Stimulated activated CD8-positive, alpha-beta memory T cell treated with anti-CD3 and anti-CD28 coated beads, Interleukin-15, amount 100 ng/mL, for 4 hours (primary cell): Measurements from ENCODE around the gene F12.
"Not testable (repeated sequence)": the region's sequence is repeated elsewhere in the genome, so short reads cannot be mapped to it uniquely, and the experiment has no call there.

Source experiments
- DNase-seq, 2 donors: peaks; one replicate each; pipeline ENCODE4 v3.0.0-alpha.2; 2020; ENCODE audit warnings: low read depth in 2 of 2

F12 gene

DNA sequence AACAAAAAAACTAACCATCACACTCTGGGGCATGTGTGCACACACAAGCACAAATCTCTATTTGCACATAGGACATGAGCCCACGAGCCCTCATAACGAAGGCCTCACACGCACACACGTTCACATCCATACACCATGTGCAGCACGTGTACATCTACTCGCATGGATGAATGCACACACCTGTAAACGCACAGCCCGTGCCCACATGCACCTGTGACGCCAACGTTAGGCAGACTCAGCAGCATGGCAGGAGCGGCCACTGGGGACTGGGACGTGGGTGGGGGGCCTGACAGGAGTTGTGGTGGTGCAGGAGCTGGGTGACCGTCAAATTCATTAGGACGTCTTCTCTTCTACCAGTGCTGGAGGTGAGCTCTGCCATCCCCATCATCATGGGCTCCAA lies 22.0 kb downstream of the F12 start:
- no peak for DNase-seq

DNA sequence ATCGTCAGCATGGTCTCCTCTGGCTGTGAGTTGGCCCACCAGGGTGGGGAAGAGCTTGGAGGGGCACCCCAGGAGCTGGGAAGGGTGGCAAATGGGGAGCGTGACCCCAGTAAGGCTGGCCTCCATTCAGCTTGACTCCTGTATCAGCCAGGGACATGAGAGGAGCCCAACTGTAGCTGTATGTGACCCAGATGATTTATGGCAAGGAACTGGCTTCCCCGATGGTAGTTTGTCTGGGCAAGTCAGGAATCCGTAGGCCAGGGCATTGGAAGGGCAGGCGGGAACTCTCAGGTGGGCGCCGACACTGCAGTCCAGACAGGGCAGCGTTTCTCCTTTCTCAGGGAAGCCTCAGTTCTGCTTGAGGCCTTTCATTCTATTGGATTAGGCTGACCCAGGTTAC lies 22.8 kb downstream of the F12 start:
- no peak for DNase-seq

DNA sequence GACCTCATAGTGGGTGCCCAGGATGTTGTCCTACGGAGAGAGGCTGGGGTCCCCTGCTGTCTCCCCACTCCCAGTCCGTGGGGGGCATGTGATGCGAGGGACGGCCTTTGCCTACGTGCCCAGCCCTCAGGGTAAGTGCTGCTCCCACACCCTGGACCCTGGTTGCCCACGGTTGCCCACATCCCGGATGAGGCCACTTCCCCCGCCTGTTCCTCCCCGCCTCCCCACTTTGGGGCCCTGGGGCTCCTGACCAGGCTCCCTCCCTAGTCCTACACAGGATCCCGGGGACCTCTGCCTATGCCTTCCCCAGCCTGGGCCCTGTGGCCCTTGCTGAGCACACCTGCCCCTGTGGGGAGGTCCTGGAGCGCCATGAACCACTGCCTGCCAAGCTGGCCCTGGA lies 23.6 kb downstream of the F12 start:
- DNase-seq, result no peak

DNA sequence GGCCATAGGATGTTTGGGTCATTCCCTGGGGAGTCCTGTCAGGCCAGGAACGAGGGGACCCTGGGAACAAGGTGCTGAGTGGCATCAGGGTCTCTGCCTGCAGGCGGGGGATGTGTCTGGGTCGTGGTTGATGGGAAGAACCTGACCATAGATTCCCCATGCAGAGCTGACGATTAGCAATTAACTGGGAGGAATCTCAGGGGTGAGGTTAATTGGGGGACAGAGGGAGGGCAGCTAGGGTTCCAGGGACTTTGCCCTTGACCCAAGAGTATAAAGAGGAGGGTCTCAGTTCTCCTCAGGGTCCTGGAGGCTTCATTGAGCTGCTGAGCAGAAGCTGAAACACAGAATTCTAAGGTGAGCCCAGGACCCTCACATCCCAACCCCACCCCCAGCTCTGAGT lies 25.2 kb downstream of the F12 start, which contains the start of gene SLC34A1:
Gene SLC34A1, plus strand, starts transcription at position 301 of the 400 bp plus-strand sequence. CDS start 1,308 bp downstream, outside the sequence.
- no peak for DNase-seq

DNA sequence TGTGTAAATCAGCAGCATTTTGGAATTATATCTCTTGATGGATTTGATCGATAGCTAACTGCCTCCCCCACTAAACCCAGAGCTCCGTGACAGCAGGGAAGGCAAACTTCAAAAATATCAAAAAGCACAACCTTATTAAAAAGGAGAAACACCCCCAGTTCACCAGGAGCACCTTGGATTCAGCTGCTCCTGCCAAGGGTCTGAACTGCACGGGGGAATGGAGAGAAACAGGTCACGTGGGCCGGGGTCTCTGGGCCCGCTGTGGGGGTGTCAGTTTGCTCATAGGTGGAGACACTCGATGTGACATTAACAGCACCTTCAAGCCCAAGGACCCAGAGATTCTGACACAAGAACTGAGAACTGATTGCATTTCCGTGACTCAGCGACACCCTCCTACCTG lies 26.2 kb downstream of the F12 start:
- no peak for DNase-seq

DNA sequence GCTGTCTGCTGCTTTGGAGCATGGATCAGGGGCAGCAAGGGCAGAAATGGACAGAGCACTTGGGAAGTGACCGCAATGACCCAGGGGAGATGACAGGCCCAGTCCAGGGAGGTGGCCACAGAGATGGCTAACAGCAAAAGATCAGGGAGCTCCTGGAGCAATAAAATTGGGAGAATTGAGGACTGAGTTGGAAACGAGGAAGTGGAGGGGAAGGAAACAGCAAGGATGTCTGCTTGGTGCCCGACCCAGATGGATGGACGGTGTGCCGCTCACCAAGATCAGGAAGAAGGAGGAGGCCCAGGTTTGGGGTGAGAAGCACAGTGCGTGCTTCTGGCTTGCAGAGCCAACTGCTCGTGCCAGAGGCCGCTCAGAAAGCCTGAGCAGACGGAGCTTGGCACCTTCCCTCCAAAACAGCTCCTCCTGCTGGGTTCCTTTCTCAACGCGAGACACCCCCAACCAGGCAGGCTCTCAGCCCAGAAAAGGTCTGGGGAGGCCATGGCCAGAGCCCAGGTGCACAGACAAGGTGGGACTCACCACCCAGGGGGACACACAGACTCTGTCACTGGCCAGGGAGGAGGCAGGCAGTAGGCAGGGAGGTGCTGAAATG lies 26.8 kb downstream of the F12 start:
- DNase-seq, result no peak

DNA sequence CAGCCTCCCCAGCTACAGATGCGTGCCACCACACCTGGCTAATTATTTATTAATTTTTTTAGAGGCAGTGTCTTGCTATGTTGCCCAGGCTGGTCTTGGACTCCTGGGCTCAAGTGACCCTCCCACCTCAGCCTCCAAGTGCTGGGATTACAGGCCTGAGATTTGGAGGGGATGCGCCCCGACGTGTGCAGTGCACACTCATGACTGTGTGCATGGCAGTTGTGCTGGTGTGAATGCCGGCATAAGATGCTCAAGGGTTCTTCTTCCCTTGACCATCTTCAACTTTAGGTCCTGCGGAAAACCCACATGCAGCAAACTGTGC lies 28.6 kb downstream of the F12 start:
- no peak for DNase-seq

DNA sequence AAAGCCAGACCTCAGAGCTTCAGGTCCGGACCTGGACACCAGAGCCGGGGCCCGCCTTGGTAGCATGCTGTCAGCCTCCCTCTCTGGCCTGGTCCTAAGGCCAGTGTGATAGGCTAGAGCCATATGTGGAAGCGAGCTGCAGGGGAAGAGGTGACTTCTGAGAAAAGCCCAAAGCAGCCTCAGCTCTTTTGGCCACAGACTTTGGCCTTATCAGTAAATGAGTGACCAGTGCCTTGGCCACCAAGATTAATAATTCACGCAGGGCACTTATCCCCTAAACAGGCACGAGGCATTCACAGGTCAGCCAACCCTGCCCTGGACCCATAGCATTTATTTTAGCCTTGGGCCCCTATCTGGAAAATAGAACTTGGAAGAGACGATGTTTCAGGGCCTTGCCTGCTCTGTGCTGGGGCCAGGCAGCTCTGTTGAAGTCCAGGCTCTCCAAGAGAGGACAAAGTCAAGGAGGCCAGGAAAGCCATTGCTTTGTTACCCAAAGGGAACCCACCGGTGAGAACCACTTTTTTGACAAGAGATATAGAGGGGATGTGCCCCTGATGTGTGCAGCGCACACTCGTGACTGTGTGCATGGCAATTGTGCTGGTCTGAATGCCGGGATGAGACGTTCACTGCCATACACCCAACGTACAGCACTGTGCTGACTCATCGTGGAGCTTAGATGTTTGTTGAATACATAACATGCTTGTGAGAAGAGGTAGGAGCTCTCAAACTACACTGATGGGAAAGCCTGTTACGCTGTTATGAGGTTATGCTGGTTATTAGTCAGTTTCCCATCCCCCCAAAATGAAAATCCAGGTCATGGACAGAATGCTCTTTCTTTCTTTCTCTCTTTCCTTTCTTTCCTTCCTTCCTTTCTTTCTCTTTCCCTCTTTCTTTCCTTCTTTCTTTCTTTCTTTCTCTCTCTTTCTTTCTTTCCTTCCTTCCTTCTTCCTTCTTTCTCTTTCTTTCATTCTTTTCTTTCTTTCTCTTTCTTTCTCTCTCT lies 30.2 kb downstream of the F12 start:
- DNase-seq, result no peak

DNA sequence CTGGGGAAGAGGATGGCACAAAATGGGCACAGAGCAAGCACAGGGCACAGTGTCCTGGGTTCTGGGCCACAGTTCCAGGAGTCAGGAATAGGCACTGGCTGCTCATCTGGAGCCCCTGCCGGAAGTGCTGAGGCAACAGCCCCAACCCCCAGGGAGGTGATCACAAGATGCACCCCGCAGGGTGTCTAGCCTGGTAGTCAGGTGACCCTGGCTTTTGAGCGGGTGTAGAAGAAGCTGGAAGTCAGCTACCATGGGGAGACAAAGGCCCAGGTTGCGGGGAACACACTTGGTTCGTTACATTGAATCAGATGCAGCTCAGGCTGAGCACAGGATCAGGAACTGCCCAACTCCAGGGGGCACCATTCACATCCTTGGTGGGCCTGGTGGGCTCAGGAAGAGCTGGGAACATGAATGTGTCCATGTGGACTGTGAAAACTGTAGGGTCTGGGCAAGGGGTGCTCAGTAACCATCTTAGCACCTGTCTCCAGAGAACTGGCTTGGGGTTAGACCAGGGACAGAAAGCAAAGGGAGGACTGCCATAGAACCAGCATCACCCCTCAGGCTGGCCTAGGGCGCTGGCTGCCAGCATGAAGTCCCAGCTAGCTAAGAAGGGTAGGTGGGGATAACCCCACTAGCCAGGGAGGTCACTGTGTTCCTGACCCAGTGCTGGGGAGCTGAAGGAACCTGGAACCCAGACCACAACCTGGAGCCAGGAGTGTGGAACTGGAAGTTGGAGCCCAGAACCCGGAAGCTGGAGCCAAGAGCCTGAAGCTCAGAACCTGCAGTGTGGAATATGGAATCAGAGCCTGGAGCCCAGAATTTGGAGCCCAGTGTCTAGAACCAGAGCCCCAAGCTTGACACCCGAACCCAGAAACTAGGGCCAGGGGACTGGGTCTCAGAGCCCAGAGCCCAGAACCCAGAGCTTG lies 31.2 kb downstream of the F12 start:
- DNase-seq, result no peak

DNA sequence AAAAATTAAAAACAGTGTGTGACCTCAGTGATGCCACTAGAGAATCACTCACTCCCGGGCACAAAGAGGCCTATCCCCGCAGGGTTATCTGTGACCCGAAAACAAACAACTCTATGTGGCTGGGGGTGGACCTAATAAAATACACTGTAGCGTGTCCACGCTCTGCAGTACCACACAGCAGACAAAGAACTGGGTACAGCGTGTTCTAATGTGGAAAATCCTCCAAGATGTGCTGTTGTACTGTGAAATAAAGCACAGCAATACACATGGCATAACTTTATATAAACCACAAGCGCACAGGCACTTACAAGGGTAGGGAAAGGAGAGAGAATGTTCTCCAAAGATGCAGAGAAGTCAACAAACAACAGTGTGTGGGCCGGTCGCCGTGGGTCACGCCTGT lies 33.3 kb downstream of the F12 start:
- no peak for DNase-seq

DNA sequence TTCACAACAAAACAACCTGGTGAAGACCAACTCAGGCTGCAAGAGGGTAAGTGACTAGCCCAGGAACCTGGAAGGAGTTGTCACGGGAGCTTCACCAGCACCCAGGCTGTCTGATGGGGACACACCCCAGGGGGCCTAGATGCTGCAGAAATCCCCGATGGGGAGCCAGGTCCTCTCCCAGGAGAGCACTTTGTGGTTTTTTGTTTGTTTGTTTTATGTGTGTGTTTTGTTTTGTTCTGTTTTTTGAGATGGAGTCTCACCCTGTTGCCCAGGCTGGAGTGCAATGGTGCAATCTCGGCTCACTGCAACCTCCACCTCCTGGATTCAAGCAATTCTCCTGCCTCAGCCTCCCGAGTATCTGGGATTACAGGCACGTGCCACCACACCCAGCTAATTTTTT lies 33.8 kb downstream of the F12 start:
- not testable (repeated sequence) for DNase-seq

DNA sequence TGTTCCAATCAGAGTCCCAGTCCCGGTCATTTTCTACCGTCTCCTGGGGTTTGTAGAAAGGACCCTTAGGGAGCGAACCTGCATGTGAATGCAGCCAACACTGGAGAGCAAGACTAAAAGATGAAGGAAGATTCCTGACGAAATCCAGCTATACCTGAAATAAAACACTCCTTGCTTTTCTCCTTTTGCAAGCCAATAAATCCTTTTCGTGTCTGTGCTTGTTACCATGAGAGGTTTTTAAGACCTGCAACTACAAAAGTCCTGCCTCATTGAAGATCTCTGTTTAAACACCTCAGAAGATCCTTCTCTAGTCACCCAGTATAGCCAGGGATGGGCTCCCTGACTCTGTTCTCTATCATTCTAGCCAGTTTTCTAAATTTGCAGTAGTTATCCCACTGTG lies 35.2 kb downstream of the F12 start:
- no peak for DNase-seq

DNA sequence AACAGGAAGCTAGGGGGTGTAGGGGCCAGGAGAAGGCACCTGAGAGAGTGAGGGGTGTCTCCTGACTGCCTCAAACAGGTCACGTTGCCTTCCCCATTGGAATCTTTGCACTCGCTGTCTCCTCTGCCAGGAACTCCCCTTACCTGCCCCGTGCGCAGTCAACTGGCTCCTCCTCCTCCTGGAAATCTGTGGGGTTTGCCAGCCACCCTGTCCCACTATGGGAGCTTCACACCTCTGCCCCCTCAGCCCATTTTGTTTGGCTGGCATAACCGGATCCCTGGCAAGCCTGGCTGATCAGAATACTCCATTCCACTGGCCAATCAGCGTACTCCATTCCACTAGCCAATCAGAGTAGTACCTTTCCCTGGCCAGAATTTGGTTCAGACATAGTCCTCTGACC lies 35.6 kb downstream of the F12 start:
- DNase-seq, result no peak

DNA sequence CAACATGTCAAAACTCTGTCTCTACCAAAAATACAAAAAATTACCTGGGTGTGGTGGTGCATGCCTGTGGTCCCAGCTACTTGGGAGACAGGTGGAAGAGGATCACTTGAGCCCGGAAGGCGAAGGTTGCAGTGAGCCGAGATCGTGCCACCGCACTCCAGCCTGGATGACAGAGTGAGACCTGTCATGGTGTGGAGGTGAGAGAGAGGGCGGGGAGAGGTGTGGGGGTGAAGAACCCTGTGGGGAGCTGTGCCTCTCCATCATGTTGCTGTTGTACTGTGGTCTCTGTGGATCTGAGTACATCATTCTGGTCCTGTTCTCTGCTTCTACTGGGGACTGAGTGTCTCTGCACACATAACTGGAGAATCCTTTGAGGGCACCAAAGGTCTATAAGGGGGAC lies 36.5 kb downstream of the F12 start:
- no peak for DNase-seq

DNA sequence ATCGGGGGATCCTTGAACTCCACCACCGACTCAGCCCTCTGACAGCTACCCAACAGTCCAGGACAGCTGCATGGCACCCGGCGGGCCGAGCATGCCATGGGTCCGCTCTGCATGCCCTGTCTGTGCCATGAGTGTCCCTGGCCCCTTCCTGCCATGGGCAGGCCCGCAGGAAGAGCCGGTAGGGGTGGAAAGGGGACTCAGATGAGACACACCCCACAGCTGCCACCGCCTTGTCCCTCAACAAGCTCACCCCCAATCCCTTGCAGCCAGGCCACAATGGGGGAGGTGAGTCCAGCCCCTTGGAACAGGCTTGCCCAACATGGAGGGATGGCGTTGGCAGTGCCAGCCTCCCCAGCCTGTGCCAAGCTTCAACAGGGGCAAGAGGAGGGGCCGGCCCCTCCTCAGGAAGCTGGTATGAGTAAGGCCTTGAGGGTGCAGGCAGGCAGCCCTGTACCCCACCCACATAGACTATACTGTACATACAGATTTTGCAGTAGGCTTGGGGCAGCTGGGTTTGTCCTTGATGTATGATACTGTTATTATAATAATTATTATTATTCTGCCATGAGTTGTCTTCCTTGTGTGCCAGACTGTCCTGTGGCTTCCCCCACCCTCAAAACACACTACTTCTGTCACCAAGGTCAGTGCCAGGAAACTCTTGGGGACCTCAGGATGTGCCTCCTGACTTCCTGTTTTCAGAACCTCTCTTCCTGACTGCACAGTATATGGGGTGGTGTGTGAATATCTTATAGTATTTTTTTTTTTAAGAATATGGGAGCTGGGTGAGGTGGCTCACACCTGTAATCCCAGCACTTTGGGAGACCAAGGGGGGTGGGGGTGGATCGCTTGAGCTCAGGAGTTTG lies 37.1 kb downstream of the F12 start:
- no peak for DNase-seq

DNA sequence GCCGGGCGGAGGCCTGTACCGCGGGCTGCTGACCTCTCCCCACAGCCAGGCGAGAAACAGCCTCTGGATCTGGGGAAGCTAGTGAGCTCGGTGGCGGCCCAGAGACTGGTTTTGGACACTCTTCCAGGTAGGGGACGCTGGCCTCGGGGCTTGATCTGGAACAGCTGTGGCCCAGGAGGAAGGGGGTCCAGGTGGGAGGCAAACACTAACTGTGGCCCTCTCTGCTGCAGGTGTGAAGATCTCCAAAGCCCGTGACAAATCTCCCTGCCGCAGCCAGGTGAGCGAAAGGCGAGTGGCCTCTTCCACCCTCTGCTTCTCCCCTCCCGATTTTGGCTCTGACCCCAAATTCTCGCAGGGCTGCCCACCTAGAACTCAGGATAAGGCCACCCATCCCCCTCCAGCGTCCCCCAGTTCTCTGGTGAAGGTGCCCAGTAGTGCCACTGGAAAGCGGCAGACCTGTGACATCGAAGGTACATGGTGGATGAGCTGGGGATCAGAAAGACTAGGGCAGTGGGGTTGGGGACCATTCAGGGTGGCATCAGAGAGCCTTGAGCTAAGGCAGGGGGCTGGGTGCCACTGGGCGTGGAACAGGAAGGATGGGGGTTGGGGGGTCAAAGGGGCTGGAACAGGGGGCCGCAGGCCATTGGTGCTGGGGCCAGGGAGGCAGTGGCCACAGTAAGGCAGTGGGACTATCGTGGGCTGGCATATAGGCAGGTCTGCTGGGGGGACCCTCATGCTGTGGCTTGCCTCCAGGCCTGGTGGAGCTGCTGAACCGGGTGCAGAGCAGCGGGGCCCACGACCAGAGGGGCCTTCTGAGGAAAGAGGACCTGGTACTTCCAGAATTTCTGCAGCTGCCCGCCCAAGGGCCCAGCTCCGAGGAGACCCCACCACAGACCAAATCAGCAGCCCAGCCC lies 38.0 kb downstream of the F12 start:
- no peak for DNase-seq

DNA sequence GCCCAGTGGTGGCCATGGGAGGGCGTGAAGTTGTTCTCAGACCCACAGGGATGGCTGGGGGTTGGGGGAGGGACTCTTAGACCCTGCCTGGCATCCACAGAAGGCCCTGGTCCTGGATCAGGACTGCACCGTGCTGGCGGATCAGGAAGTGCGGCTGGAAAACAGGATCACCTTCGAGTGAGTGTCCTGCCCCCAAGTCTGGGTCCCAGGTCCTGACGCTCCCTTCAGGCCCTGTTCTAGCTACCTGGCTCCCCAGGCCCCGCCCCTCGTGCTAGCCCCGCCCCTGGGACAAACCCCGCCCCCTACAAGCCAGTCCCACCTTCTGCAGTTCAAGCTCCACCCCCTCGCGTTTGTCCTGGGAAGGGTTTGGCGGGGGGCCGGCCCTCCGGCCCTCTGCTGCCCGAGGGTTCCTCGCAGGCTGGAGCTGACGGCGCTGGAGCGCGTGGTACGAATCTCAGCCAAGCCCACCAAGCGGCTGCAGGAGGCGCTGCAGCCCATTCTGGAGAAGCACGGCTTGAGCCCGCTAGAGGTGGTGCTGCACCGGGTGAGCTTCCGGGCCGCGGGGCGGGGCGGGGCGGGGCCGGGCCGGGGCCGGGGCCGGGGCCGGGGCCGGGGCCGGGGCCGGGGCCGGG lies 38.8 kb downstream of the F12 start:
- peak in 1 of 2 donors; percentile 25 for DNase-seq

DNA sequence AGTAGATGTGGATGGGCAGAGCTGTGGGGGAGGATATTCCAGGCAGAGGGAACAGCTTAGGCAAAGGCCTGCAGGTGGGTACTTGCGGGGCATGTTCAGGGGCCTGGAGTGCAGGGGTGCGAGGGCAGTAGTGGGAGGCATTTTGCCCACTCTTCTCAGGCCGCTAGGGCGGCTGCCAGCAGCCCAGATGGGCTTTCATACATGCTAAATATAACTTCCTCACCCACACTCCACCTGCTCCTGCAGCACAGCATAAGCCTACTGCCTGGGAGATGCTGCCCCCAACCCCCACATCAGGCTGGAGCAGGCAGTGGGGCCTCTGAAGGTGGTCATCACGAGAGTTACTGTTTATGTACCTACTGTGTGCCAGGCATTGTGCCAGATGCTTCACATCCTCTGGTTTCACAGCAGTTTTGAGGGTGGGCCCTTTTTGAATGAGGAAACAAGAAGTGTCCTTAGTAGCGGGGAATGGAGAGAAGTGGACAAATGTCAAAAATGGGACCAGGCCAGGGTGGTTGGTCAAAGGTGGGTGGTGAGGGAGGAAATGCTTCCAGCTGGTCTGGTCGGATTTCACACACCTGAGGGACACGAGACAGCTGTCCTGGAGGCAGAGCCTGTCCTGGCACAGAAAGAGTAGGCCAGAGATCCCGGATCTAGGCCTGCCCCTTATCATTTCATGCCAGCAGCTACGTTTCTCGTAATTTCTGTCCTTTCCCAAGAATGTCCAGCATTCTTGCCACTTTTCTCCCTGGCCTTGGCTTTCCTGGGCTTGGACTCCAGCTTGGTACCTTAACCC lies 39.5 kb downstream of the F12 start:
- no peak for DNase-seq
